HG03196 (cell line): ENCODE measurements around the gene PLEKHH1.
"Not testable (repeated sequence)": the region's sequence is repeated elsewhere in the genome, so short reads cannot be mapped to it uniquely, and the experiment has no call there.

Experiments
- ATAC-seq: cut with Tn5 transposase; IDR thresholded peaks from one replicate; pipeline ENCODE4 v1.9.1; 2021; ENCODE audit not compliant: unreplicated experiment

The PLEKHH1 gene

DNA sequence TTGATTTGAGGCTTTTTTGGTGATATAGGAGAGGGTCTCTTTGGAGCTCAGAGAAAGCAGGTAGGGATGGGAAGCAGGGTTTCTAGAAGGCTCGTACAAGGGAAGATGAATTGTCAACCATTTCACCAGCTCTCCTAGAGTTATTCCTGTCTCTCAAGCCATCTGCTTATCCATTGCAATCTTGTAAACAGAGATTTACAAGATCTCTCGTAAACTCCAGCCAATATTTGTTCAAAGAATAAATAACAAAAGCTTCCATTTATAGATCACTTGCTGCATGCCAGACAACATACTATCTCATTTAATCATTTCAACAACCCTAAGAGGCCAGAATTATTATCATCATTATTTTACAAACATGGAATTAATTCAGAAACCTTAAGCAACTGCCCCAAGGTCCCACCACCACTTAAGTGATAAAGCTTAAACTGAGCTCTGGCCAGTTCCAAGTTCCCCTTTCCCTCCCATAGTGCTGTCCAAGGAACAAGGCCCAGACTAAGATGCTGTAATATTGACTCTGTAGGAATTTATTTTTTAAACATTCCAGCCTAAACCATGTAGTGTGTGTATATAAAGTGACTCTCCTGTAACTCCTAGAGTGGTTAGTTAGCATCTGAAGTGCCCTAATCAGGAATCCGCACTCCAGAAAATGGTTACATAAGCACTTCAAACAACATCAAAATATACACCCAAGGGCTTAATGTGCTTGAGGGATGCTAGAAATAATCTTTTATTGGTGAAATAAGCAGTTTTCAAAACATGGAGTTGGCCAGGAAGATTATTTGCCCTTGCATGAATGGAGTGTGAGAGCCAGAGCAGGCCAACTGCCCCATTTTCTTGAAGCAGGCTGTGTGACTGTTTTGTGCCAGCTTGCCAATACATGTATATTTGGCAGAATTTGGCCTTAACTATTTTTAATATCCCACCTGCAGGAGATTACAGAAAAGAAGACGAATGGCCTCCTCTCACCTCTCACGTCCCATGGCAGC lies 2.8 kb upstream of the PLEKHH1 start:
- ATAC-seq, result no peak

DNA sequence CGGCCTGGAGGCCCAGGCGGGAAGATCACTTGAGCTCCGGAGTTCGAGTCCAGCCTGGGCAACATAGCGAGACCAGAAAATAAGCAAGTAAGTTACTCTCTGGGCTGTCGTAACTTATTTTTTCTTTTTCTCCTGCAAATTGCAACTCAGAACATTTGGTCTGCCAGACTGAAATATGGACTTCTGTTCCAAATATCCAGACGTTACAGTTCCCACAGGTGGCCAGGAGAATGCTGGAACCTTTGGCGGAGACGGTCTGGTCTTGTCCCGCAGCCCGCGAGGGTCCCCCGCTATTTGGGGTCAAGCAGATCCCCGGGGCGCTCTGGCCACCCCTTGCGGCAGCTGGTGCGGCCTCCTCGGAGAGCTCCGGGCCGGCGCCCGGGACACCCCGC lies 488 bp upstream of the PLEKHH1 start:
- ATAC-seq, result no peak

DNA sequence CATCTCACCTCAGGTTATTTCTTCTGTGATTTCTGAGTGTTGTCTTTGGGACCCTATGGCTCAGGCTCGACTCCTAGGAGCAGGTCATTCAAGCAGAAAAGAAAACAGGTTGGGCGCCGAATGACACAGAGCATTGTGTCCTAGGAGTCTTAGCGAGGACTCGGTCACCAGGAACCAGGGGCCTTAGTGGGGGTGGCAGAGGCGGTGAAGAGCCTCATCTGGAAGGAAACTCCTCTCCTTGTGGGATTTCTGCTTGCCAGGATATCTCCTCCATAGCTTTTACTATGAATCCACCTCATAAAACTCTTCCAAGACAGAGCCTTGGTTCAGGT lies 630 bp downstream of the PLEKHH1 start:
- ATAC-seq, result no peak

DNA sequence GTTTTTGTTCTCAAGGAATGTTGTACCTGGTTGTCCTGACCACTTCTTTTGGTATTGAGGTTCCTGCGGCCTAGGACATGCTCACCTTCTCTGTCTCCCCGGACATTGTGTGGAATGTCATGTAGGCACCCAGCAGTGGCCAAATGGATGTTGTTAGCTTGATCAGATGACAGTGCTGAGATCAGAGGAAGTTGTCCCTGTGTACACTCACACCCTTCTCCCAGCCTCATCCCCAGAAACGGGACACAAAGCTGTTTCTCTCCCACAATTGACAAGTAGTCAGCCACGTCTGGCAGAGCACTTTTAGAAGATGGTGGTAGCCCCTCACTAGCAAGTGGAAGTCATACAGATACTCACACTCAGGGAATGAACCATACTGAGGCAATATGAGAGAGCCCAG lies 3.0 kb downstream of the PLEKHH1 start:
- no peak for ATAC-seq

DNA sequence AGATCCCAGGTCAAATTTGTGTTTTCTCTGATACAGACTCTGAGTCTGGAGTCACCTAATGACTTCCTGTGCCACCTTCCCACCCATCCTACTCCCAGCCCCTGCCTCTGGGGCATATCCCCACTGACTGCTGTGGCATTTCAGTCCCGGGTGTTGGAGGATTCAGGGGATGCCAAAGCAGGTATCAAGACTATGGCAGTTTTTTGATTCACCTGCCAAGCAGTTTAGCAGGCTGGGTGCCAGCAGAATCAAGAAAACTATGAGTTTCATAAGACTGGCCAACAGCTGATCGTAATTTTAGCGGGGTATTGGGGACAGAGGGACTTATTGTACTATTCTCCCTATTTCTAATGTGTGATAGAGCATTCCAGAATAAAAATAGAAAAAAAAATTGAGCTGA lies 4.6 kb downstream of the PLEKHH1 start:
- no peak for ATAC-seq

DNA sequence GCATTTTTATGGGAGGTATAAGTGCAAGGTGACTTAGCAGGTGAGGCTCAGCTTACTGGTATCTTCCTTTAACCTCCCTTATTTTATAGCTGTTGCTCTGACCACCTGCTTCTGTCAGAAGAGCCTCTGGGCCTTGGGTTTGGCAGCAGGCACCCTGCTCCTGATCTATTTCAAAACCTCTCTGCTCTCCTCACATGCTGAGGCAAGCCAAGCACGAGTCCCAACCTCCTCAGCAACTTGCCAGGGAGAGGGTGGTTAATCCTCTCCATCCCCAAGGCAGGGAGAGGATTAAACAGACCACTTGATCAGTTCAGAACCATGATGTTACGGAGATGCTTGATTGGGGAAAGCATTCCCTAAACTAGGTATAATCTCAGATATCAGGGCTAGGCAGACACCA lies 5.4 kb downstream of the PLEKHH1 start:
- no peak for ATAC-seq

DNA sequence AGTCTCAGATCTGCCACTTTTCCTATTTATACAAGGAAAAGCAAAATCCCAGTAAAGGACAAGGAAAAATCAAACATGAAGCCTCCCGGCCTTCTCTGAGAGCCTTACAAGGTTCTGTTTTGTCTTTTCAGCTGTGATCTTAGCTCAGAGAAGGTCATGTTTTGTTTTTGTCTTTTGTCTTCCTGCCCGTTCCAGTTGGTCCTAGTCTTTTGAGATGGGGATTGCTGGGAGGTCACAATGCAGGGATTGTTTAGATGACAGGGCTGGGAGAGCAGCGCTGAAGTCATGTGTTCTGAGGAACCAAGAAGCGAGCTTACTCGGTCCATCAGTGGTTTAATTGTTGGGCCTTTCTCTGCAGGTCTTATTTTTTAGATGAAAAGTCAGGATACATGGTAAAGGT lies 6.0 kb downstream of the PLEKHH1 start:
- no peak for ATAC-seq

DNA sequence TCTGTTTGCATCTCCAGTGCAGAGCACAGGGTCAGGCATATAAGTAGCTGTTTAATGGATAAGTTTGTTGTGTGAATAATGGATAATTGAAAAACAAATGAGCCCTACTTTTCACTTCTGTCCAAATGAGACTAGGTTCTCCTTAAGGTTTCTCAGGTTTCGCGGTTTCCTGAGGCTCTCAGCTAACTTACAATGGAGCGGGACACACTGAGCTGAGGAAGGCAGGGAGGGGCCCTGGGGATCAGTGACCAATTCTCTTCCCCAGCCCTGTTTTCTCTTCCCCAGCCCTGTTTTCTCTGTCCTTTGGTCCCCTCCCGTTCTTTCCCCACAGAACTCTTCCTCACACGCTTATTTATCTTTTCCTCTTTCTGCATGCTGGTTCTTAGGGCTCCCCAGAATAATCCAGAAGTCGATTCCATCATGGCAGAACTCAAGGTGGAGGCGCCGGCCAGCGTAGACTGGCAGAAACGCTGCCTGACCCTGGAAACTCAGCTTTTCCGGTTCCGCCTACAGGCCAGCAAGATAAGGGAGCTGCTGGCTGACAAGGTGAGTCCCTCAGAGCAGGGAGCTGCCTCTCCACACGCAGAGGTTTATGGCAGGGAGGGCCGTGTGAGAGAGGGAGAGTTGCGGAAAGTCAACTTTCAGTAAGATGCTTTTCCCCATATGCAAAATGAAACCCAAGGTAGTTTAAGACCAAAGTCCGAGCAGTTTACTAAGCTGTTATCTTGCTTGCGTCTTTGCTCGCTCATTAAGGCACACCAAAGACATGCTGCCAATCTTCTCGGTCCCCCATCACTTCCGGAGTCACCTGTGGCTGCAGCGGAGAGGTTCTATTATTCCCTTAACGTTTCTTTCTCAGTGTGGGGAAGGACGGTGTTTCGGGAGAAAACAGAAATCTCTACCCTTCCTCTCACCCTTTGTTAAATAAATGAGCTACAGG lies 8.6 kb downstream of the PLEKHH1 start:
- no peak for ATAC-seq

DNA sequence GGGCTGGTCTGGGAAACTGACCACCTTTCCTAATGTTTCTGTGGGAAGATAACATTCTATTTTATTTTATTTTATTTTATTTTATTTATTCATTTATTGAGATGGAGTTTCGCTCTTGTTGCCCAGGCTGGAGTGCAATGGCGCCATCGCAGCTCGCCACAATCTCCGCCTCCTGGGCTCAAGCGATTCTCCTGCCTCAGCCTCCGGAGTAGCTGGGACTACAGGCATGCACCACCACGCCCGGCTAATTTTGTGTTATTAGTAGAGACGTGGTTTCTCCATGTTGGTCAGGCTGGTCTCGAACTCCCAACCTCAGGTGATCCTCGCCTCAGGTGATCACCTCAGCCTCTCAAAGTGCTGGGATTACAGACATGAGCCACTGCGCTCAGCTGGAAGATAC lies 9.5 kb downstream of the PLEKHH1 start:
- not testable (repeated sequence) for ATAC-seq

DNA sequence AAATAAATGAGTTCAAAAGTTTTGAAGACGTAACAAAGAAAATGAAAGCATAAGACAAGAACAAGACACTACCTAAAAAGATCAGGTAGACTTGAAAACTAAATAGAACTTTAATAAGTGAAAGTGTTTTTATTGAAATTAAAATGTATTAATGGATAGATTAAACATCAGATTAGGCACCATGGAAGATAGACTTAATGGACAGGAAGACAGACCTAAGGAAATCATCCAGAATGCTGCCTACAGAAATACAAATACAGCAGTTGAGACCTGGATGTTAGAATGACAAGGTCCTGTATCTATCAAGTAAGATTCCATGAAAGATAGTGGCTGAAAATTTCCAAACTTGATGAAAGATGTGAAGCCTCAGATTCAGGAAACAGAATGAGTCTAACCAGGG lies 11.5 kb downstream of the PLEKHH1 start:
- no peak for ATAC-seq

DNA sequence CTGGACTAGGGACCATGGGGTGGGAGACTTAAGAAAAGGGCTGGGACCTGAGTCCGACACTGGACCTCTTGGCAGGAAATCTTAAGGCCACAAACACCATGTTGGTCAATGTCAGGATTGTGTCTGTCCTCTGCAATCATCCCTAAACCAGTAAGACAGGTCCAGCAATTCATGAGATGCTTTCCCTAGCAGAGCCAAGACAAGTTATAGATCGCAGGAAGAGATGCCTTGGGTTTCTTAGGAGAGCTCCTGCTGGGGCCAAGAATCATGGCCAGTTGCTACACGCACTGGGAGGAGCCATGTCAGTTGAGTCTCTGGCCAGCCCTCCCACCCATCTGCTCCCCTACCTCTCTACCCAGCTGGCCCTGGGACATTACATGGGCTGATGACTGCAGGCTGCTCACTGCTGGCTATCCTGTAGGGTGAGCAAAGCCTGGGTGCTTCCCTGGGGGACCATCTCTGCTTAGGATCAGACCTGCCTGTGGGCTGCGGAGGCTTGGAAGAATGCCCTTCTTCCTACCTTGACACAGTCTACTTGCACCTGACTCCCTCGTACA lies 14.2 kb downstream of the PLEKHH1 start:
- no peak for ATAC-seq

DNA sequence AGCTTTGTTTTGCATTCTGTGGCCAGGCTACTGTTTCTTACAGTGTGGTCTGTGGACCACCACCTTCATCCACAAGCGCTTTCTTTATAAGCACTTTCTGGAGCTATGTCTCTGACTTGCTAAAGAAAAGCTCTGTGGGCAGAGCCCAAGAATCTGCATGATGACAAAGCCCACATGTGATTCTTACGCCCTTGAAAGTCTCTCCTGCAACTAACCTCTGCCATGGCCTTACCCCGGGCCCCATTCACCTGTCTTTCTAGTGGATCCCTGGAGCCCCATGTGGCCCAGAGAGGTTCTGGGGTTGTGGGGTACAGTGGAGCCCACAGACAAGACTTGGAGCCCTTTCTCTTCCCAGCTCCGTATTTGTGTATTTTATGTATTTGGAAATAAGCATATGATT lies 16.6 kb downstream of the PLEKHH1 start:
- ATAC-seq, result no peak

DNA sequence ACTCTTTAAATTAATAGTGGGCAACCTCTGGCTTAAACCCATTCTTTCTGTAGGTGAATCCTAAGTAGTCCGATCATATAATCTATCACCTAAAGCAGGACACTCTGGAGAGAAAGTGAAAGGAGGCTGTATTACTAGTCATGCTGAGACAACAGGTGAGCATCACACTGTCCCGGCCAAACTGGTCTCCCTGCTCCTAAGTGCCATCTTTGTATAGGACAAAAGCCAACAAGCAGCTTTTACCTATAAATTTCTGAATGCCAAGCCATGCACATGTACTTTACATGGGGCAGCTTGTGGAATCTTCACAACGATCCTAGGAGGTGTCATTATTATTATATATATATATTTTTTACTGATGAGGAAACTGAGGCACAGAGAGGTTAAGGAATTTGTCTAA lies 18.0 kb downstream of the PLEKHH1 start:
- no peak for ATAC-seq

DNA sequence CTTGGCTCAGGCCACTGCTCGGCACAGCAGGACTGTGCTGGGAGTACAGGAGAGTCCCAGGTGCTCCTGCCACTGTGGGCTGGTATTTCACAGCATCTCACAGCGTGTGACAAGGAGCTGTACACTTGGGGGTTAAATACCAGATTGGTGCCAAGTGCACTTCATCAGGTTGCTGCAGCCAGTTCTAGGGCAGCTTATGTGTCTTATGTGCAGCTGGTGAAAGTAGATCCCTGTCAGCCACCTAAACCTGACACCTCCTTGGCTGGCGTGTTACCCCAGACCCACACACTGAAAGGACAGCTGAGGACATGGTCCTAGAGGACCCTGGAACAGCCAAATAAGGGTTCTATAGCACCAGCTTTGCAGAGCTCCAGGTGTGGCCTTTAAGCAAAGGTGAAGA lies 18.9 kb downstream of the PLEKHH1 start:
- no peak for ATAC-seq

DNA sequence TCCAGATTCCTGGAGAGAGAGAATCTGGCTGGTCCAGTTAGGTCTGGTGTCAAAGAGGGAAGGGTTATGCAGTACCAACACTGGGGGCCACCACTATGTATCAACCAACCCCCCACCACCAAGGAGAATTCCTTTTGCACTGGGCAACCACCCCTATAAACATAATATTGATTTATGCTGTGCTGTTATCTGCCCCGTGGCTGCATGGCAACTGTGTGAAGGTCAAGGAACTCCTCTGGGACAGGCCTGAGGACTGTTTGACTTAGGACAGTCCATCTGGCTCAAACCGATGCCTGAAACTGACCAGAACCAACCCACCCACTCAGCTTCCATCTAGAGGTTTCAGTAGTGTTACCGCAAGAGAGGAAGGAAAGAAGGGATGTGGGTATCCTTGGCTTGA lies 20.5 kb downstream of the PLEKHH1 start:
- no peak for ATAC-seq

DNA sequence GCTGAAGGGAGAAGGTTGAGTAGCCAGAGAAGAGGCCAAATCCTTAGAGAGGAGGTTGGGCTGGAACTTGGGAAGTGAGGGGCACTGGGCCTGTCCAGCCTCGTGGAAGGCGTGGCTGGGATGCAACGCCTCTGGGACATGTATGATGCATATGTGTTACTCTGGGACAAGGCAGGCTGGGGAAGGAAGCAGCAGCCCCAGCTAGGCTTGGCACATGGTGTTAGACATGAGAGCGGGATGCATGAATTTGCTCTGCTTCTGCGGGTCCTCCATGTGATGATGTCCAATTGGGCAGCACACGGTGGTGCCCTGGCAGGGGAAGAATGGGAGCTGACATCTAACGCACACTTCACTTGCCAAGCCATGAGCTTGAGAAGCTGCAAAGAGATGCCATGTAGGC lies 21.3 kb downstream of the PLEKHH1 start:
- ATAC-seq, result no peak

DNA sequence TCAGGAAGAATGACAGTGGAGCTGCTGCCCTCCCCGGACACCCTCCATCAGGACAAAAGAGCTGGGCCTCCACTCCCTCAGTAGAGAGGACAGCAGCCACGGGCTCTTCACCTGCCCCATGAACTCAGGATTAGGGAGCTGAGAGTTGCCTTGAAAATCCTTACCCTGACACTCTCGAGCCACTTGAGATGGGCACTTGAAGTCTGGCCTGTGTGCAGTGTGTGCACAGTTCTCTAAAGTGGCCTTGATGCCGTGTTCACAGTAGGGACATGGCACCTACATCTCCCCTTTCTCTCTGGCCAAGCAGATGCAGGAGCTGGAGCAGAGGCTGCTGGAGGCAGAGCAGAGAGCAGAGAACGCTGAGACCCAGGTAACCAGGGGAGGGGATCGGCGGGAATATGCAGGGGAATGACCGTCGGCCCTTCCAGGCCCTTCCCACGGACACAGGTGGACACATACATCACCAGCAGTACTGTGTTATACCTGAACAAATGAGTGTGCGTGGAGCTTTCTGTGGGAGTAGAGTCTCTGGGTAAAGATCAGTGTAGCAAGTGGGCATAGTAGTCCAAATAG lies 22.5 kb downstream of the PLEKHH1 start:
- ATAC-seq, result no peak

DNA sequence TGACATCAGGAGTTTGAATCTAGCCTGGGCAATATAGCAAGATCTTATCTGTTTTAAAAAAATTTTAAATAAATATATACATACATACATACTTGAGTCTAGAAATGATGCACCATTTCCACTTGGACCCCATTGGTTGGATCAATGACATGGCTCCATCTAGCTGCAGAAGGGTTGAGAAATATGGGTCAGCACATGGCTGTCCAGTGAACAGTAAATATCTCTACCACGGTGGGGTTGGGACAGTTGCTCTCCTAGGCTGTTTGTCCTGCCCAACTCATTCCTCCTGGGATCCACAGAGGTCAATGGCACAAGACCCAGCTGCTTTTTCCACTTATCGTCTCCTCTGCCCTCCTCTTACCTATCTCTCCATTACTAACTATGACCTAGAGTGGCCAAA lies 23.6 kb downstream of the PLEKHH1 start:
- ATAC-seq, result no peak

DNA sequence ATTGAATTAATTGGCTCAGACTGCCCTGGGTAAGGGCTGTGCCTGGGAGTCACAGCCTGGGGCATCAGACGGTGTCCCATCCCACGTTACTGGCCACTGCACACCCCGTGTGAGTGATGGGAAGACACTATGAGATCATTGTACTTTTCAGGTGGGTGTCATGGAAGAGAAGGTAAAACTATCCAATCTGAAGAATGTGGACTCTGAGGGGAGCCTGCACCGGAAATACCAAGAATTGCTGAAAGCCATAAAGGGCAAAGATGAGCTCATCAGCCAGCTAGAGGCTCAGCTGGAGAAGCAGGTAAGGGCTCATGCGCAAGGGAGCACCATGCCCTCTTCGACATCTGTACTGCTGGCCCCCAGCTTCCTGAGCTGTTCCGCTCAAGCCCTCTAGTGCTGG lies 24.0 kb downstream of the PLEKHH1 start:
- ATAC-seq, result no peak

DNA sequence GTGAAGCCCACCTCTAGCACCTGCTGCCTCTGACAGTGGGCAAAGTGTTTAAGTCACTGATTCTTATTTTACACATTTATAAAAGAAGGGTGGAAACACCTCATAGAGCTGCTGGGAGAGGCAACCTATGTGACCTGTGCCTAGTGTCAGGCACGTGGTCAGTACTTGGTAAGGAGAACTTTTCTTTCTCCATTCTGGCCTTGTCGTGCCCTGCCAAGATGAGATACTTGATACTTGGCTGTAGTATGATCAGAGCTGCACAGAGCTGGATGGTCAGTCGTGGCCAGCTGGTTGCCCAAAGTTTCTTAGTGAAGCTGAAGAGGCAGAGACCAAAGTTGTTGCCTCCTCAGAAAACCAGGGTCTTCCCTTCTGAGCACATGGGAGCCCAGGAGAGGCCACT lies 24.6 kb downstream of the PLEKHH1 start:
- no peak for ATAC-seq

DNA sequence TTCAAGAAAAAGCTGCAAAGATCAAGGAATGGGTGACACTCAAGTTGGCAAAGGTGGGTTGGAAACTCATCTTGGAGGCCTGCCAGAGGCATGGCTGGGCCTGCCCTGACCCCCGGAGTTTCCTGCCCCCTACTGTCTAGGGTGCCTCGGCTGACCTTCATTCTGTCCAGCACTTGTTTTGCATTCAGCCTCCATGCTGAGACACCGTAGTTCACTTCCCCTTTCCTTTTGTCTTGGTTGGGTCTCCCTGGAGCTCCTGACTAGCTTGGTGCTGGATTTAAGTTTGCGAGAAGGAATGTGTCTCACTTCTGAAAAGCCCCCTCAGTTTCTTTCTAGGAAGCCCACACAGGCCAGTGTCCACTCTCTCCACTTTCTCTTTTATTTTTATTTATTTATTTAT lies 26.5 kb downstream of the PLEKHH1 start:
- no peak for ATAC-seq
